Caco-2 (cell line): ENCODE measurements around the gene ARL8B. TPM values are rescaled to one million over a fixed set of nuclear protein-coding genes. Genes with fewer than 3 reads are reported as not detected.
A peak's percentile ranks its signal among the peaks of the same experiment; 100 is the strongest.

ENCODE experiments used
- BruUV-seq: library from RNA; stranded (reverse); fragments of 400-500 nt; replicated peaks from 2 replicates; lab custom pipeline; 2021; lab: Mats Ljungman, UMichigan
- CTCF ChIA-PET: fragments of 300-600 bp; sonication (Branson Sonifier 250); formaldehyde crosslinking; loops from one replicate; lab custom pipeline; 2022; ENCODE audit warnings: antibody characterized with exemption; lab: Charles Lee
- POLR2A ChIA-PET: fragments of 300-600 bp; sonication (Branson Sonifier 250); formaldehyde crosslinking; loops from one replicate; lab custom pipeline; 2022; ENCODE audit warnings: antibody characterized with exemption; lab: Charles Lee
- DNase-seq, 2 experiments: peaks; one replicate each; pipeline versions ENCODE4 v3.0.0 to v3.0.0-alpha.2; 2020 to 2022
- H3K27me3 ChIP-seq: replicated peaks from 2 replicates; pipeline ENCODE4 v1.6.0; 2011; ENCODE audit warnings: low read length; ENCODE audit not compliant: control insufficient read depth, insufficient read depth
- H3K36me3 ChIP-seq: 2 replicates; pipeline ENCODE4 v1.5.1; 2011; ENCODE audit warnings: low read length; ENCODE audit not compliant: control insufficient read depth, insufficient read depth
- H3K4me1 ChIP-seq: fragments of 250-450 bp; sonication (Bioruptor Pico); 2 replicates; pipeline ENCODE4 v1.5.1; 2020; ENCODE audit warnings: mild to moderate bottlenecking
- H3K4me3 ChIP-seq: 2 replicates; pipeline ENCODE4 v1.5.1; 2011; ENCODE audit warnings: low read depth, mild to moderate bottlenecking, control low read depth, low read length
- H3K9me3 ChIP-seq: fragments of 250-450 bp; sonication (Bioruptor Pico); 2 replicates; pipeline ENCODE4 v1.5.1; 2020; ENCODE audit warnings: mild to moderate bottlenecking, moderate library complexity
- H3K27ac Mint-ChIP-seq: one replicate; pipeline ENCODE4 v1.8.0; 2022; ENCODE audit warnings: mixed read lengths; ENCODE audit not compliant: unreplicated experiment
- H3K27me3 Mint-ChIP-seq: one replicate; pipeline ENCODE4 v1.8.0; 2022; ENCODE audit warnings: mixed read lengths; ENCODE audit not compliant: insufficient read depth, unreplicated experiment
- H3K36me3 Mint-ChIP-seq: one replicate; pipeline ENCODE4 v1.8.0; 2022; ENCODE audit warnings: mild to moderate bottlenecking, mixed read lengths; ENCODE audit not compliant: insufficient read depth, unreplicated experiment
- H3K4me1 Mint-ChIP-seq: one replicate; pipeline ENCODE4 v1.8.0; 2022; ENCODE audit warnings: low read depth, mixed read lengths; ENCODE audit not compliant: unreplicated experiment
- H3K4me3 Mint-ChIP-seq: one replicate; pipeline ENCODE4 v1.8.0; 2022; ENCODE audit warnings: mild to moderate bottlenecking, moderate library complexity, mixed read lengths; ENCODE audit not compliant: unreplicated experiment
- H3K9me3 Mint-ChIP-seq: one replicate; pipeline ENCODE4 v1.8.0; 2022; ENCODE audit warnings: mixed read lengths; ENCODE audit not compliant: unreplicated experiment
- CTCF ChIP-seq, 2 experiments: fragments of 200-600 bp in 1 of 2; IDR thresholded peaks; 1 replicate in 1 of 2; 2 replicates in 1 of 2; pipeline versions ENCODE4 v1.5.1 to v1.8.0; 2011 to 2022; ENCODE audit warnings: antibody characterized with exemption in 1 of 2, control low read depth in 1 of 2, inconsistent platforms in 1 of 2, low read depth in 1 of 2, low read length in 1 of 2, mild to moderate bottlenecking in 1 of 2, moderate library complexity in 1 of 2; ENCODE audit not compliant: insufficient read depth in 1 of 2, severe bottlenecking in 1 of 2, unreplicated experiment in 1 of 2
- intact Hi-C: fragments of 100-400 bp; cut with micrococcal nuclease; formaldehyde crosslinking; loops from one replicate; pipeline ENCODE4 v1.10.0; 2022; ENCODE audit not compliant: unreplicated experiment
- total RNA-seq: library from RNA; stranded (reverse); gene quantifications from 2 replicates; pipeline ENCODE4 v1.2.3, GENCODE V29; 2022

ARL8B gene
- total RNA-seq, 1 experiment from 2014 or later: 65.0 TPM

- no TSS peak for BruUV-seq
- Mint-ChIP-seq H3K9me3 (no peaks in the 10 kb centered on the region), H3K36me3 (no peaks in the 10 kb centered on the region), H3K4me1 (peaks cover 14% of the 10 kb centered on the region), H3K27me3 (no peaks in the 10 kb centered on the region), H3K27ac (no peak overlapping the region), H3K4me3 (no peak overlapping the region)
- no peak for TF ChIP-seq CTCF (IDR thresholded peaks at IDR 0.05; ENCODE audit: insufficient read depth in 1 of 2, low read depth in 1 of 2, low read length in 1 of 2, severe bottlenecking in 1 of 2, unreplicated experiment in 1 of 2)
- intact Hi-C loops: loop anchor here (2.0 kb wide), 1 partner anchor 17 kb away; no protein-coding TSS in a partner anchor
- no peaks in the 10 kb centered on the region for H3K9me3 ChIP-seq
- no peaks in the 10 kb centered on the region for H3K36me3 ChIP-seq
- peaks cover 20% of the 10 kb centered on the region for H3K4me1 ChIP-seq
- DNase-seq: peak in 1 of 2 experiments; percentile 18
- H3K4me3 ChIP-seq: no peak overlapping the region
- no peaks in the 10 kb centered on the region for H3K27me3 ChIP-seq
- CTCF ChIA-PET: interaction anchor here (0.6 kb wide), 1 partner anchor 484 kb away, joined by 3 read pairs; no protein-coding TSS in a partner anchor
- POLR2A ChIA-PET: no interaction called here
These were observed 40.0 kb downstream of the ARL8B start for GRCh38 chr3:5162102-5162501.

- no peaks in the 10 kb centered on the region for H3K9me3 ChIP-seq
- intact Hi-C loops: no loop called here
- H3K36me3 ChIP-seq: no peaks in the 10 kb centered on the region
- TF ChIP-seq CTCF (IDR thresholded peaks at IDR 0.05; ENCODE audit: insufficient read depth in 1 of 2, low read depth in 1 of 2, low read length in 1 of 2, severe bottlenecking in 1 of 2, unreplicated experiment in 1 of 2): no peak
- Mint-ChIP-seq H3K36me3 (no peaks in the 10 kb centered on the region), H3K27me3 (no peaks in the 10 kb centered on the region), H3K27ac (no peak overlapping the region), H3K9me3 (no peaks in the 10 kb centered on the region), H3K4me3 (no peak overlapping the region), H3K4me1 (peaks cover 14% of the 10 kb centered on the region)
- peaks cover 17% of the 10 kb centered on the region for H3K4me1 ChIP-seq
- CTCF ChIA-PET: no interaction called here
- no peak overlapping the region for H3K4me3 ChIP-seq
- no peaks in the 10 kb centered on the region for H3K27me3 ChIP-seq
- BruUV-seq: no TSS peak
- DNase-seq: no peak
- POLR2A ChIA-PET: no interaction called here
These were observed 43.6 kb downstream of the ARL8B start for GRCh38 chr3:5165698-5166097.

- ChIA-PET CTCF (no interaction called here), POLR2A (interaction anchor here (0.7 kb wide), 1 partner anchor 16 kb away, joined by 10 read pairs; no protein-coding TSS in a partner anchor)
- no peak for TF ChIP-seq CTCF (IDR thresholded peaks at IDR 0.05; ENCODE audit: insufficient read depth in 1 of 2, low read depth in 1 of 2, low read length in 1 of 2, severe bottlenecking in 1 of 2, unreplicated experiment in 1 of 2)
- no peaks in the 10 kb centered on the region for H3K9me3 ChIP-seq
- H3K4me1 ChIP-seq: peaks cover 7% of the 10 kb centered on the region; the same call in 1 of the 2 replicates
- no peaks in the 10 kb centered on the region for H3K9me3 Mint-ChIP-seq
- no peaks in the 10 kb centered on the region for H3K36me3 ChIP-seq
- intact Hi-C loops: no loop called here
- no peak for DNase-seq
- H3K4me3 Mint-ChIP-seq: no peak overlapping the region
- H3K4me3 ChIP-seq: no peak overlapping the region
- no peaks in the 10 kb centered on the region for H3K27me3 ChIP-seq
- H3K36me3 Mint-ChIP-seq: peaks cover under 1% of the 10 kb centered on the region
- no peaks in the 10 kb centered on the region for H3K27me3 Mint-ChIP-seq
- BruUV-seq: no TSS peak
- H3K27ac Mint-ChIP-seq: no peak overlapping the region
- peaks cover 5% of the 10 kb centered on the region for H3K4me1 Mint-ChIP-seq
These were observed 44.8 kb downstream of the ARL8B start for GRCh38 chr3:5166846-5167245.
